Measurements from ENCODE around the gene LINC01488. TPM values are rescaled to one million over a fixed set of nuclear protein-coding genes. Genes with fewer than 3 reads are reported as not detected.

The LINC01488 gene
- total and polyA plus RNA-seq, 9 of the 15 experiments (the other 6 are each of a cell fraction or from before 2014, with no cell fraction given), result not detected

DNA sequence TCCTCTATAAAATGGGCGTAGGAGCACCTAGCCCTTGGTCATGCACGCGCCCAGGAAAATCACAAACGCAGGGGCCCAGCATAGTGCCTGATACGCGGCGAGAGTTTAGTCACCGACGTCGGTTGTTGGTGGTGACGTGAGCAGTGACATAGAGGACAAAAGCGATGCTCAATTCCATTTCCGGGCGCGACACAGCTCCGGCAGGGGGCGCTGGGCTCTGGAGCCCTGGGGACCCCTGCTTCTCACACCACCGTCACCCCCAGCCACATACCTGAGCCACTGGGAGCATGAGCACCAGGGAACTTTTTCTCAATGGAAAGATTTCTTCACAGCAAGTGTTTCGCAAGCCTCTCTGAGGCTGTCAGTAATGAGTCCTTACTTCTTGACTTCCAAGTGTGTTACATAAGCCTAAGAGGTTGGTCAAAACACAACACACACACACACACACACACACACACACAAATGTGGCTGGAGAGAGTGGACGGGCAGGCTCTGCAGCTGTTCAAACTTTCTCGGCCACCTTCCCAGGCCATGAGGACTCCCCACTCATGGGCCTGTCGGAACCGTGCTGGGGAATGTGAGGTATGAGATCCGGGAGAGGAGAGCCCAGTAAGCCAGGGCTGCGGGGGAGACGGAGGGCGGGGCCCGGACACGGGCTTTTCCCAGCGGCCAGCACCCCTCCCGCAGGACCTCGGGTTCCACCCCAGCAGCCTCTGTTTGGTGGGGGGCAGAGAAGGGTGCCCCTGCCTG is 36.9 kb upstream of the LINC01488 start (continued):
- TF ChIP-seq RB1 (IDR thresholded peaks at IDR 0.05; ENCODE audit: low read depth) (peak; percentile 68), MCM7 (IDR thresholded peaks at IDR 0.05) (no peak), PPARD (CRISPR knock-in tag; IDR thresholded peaks at IDR 0.05) (no peak), NFIC (IDR thresholded peaks at IDR 0.05) (peak; percentile 13; the same call in 1 of the 2 replicates), KDM5B (IDR thresholded peaks at IDR 0.05; ENCODE audit: insufficient replicate concordance, low read depth, low read length) (no peak), ETV1 (tag; conservative IDR thresholded peaks at IDR 0.05; ENCODE audit: low read depth) (peak; percentile 91), ZNF143 (CRISPR knock-in tag; IDR thresholded peaks at IDR 0.05) (no peak), ZNF384 (IDR thresholded peaks at IDR 0.05; ENCODE audit: low read depth, low read length) (no peak), ZNF511 (CRISPR knock-in tag; IDR thresholded peaks at IDR 0.05) (peak; percentile 76; the same call in 1 of the 2 replicates), ZZZ3 (IDR thresholded peaks at IDR 0.05) (no peak), NRF1 (conservative IDR thresholded peaks at IDR 0.05 in 1 of 2, IDR thresholded peaks at IDR 0.05 in 1 of 2) (peak; percentile 44 to 54), ZNF668 (CRISPR knock-in tag; IDR thresholded peaks at IDR 0.05) (no peak), PTTG1 (tag; IDR thresholded peaks at IDR 0.05; ENCODE audit: low read depth) (no peak), ZNF717 (CRISPR knock-in tag; IDR thresholded peaks at IDR 0.05) (no peak), TGIF2 (CRISPR knock-in tag; IDR thresholded peaks at IDR 0.05) (no peak), ELF4 (CRISPR knock-in tag; IDR thresholded peaks at IDR 0.05) (no peak; the same call in 1 of the 2 replicates), PBX2 (CRISPR knock-in tag; IDR thresholded peaks at IDR 0.05; ENCODE audit: low read depth) (no peak), PBX2 (tag; conservative IDR thresholded peaks at IDR 0.05; ENCODE audit: low read depth) (peak; percentile 51), FOXA1 (IDR thresholded peaks at IDR 0.05; ENCODE audit: borderline replicate concordance) (no peak), LARP7 (IDR thresholded peaks at IDR 0.05) (no peak), LCOR (CRISPR knock-in tag; IDR thresholded peaks at IDR 0.05) (peak; percentile 24; the same call in 1 of the 2 replicates), DDX20 (tag; IDR thresholded peaks at IDR 0.05; ENCODE audit: low read depth) (no peak)
- TF ChIP-seq, protein P1, sequence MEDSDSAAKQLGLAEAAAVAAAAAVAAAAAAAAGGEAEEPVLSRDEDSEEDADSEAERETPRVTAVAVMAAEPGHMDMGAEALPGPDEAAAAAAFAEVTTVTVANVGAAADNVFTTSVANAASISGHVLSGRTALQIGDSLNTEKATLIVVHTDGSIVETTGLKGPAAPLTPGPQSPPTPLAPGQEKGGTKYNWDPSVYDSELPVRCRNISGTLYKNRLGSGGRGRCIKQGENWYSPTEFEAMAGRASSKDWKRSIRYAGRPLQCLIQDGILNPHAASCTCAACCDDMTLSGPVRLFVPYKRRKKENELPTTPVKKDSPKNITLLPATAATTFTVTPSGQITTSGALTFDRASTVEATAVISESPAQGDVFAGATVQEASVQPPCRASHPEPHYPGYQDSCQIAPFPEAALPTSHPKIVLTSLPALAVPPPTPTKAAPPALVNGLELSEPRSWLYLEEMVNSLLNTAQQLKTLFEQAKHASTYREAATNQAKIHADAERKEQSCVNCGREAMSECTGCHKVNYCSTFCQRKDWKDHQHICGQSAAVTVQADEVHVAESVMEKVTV (CRISPR knock-in tag; IDR thresholded peaks at IDR 0.05), result peak; percentile 55

Data from K562 (cell line).